Suprapubic skin (tissue), 4 donors: Measurements from ENCODE around the gene DDX51. TPM values are rescaled to one million over a fixed set of nuclear protein-coding genes. Genes with fewer than 3 reads are reported as not detected.

Experiments used
- DNase-seq, 2 donors: peaks; one replicate each; pipeline ENCODE4 v3.0.0-alpha.2; 2019; ENCODE audit warnings: low spot score in 2 of 2
- H3K27ac ChIP-seq: fragments of 200-600 bp; sonication (generic); one replicate; pipeline ENCODE4 v1.5.1; 2019
- H3K27me3 ChIP-seq: fragments of 200-600 bp; sonication (generic); one replicate; pipeline ENCODE4 v1.5.1; 2019
- H3K36me3 ChIP-seq: fragments of 200-600 bp; sonication (generic); one replicate; pipeline ENCODE4 v1.5.1; 2019
- H3K4me1 ChIP-seq: fragments of 200-600 bp; sonication (generic); one replicate; pipeline ENCODE4 v1.5.1; 2019
- H3K4me3 ChIP-seq: fragments of 200-600 bp; sonication (generic); one replicate; pipeline ENCODE4 v1.5.1; 2019; ENCODE audit warnings: mild to moderate bottlenecking
- H3K9me3 ChIP-seq: fragments of 200-600 bp; sonication (generic); one replicate; pipeline ENCODE4 v1.5.1; 2019
- EP300 ChIP-seq: sonication (generic); formaldehyde crosslinking; IDR thresholded peaks from one replicate; pipeline ENCODE4 v1.6.1; 2017; ENCODE audit warnings: antibody characterized with exemption
- POLR2A ChIP-seq, 2 donors: fragments of 450-650 bp; IDR thresholded peaks; one replicate each; pipeline ENCODE4 v1.6.1; 2017; ENCODE audit warnings: antibody characterized with exemption in 2 of 2, mild to moderate bottlenecking in 2 of 2, moderate library complexity in 2 of 2
- POLR2AphosphoS5 ChIP-seq, 3 donors: sonication (generic); formaldehyde crosslinking; IDR thresholded peaks; one replicate each; pipeline ENCODE4 v1.6.1; 2017; ENCODE audit warnings: antibody characterized with exemption in 3 of 3
- WGBS: methylation state at CpG from one replicate; pipeline ENCODE4 v1.1.5; 2018; 5-methylcytosine and 5-hydroxymethylcytosine counted together
- total RNA-seq, 4 donors: library from RNA; depleted of rRNA; stranded (reverse); fragments of >200 nt; gene quantifications; one replicate each; pipeline ENCODE4 v1.1.0, GENCODE V29; 2016
- TF ChIP-seq, protein P1 (sequence below), 2 donors: fragments of 200-600 bp in 1 of 2; fragments of 450-650 bp in 1 of 2; sonication (generic) in 1 of 2; IDR thresholded peaks; one replicate each; pipeline ENCODE4 v1.5.1; 2016 to 2019; ENCODE audit warnings: antibody characterized with exemption in 2 of 2, mild to moderate bottlenecking in 1 of 2, moderate library complexity in 1 of 2

Gene DDX51
- total RNA-seq, 4 donors from 2014 or later = 21.1 to 39.6 (median 23.7) TPM

DNA sequence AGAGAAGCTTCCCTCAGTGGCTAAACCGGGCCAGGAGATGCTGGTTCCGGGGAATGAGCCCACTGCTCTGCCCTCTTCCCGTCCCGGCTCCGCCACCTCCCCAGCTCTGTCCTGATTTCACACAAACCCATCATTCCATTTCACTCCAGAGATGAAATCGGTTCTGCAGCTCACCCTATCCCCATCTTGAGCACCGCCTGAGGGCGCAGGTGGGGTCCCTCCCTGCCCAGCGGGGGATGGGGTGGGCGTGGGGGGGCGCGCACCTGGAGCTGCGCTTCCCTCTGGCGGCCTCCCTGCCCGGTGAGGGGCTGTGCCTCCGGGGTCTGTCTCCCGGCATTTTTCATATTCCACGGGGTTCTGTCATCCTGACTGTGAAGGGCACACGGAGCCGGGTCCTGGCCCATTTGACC lies 44.8 kb upstream of the DDX51 start:
- TF ChIP-seq POLR2A (IDR thresholded peaks at IDR 0.05) = no peak
- no peak for TF ChIP-seq EP300
- TF ChIP-seq POLR2AphosphoS5 (IDR thresholded peaks at IDR 0.05) = no peak
- TF ChIP-seq, protein P1, sequence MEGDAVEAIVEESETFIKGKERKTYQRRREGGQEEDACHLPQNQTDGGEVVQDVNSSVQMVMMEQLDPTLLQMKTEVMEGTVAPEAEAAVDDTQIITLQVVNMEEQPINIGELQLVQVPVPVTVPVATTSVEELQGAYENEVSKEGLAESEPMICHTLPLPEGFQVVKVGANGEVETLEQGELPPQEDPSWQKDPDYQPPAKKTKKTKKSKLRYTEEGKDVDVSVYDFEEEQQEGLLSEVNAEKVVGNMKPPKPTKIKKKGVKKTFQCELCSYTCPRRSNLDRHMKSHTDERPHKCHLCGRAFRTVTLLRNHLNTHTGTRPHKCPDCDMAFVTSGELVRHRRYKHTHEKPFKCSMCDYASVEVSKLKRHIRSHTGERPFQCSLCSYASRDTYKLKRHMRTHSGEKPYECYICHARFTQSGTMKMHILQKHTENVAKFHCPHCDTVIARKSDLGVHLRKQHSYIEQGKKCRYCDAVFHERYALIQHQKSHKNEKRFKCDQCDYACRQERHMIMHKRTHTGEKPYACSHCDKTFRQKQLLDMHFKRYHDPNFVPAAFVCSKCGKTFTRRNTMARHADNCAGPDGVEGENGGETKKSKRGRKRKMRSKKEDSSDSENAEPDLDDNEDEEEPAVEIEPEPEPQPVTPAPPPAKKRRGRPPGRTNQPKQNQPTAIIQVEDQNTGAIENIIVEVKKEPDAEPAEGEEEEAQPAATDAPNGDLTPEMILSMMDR (IDR thresholded peaks at IDR 0.05) = no peak

DNA sequence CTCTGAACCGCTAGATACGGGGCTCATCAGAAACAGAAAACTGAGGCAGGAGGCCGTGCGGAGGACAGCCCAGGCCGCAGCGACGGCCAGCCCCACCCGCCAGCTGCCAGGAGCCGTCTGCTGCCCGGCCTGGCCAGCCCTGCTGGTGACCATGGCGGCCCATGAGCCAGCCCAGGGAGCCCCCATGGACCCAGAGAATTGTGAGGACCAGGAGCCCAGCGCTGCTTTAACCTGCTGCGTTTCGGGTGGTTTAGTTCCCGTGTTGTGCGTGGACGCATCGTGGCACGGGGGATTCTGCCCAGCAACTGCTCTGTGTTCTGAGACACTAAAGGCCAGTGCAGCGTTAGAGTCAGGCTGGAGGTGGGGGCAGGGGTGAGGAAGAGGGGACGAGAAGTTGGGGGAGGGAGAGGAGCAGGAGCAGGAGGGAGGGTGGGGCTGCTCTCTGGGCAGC lies 44.4 kb upstream of the DDX51 start:
- Histone ChIP-seq H3K36me3 (no peaks in the 10 kb centered on the region), H3K27ac (no peak overlapping the region), H3K4me3 (no peak overlapping the region)

More for the DNA sequence above, 44.8 kb upstream of the DDX51 start:
- DNase-seq = no peak
- WGBS = 27% methylated on average over 16 of the region's 20 CpGs
- H3K4me1 ChIP-seq = peaks cover 13% of the 10 kb centered on the region
- H3K27ac ChIP-seq = no peak overlapping the region
- H3K4me3 ChIP-seq = peak overlapping the region; percentile 55
- peaks cover 12% of the 10 kb centered on the region for H3K27me3 ChIP-seq
- H3K9me3 ChIP-seq = no peaks in the 10 kb centered on the region
- no peaks in the 10 kb centered on the region for H3K36me3 ChIP-seq

DNA sequence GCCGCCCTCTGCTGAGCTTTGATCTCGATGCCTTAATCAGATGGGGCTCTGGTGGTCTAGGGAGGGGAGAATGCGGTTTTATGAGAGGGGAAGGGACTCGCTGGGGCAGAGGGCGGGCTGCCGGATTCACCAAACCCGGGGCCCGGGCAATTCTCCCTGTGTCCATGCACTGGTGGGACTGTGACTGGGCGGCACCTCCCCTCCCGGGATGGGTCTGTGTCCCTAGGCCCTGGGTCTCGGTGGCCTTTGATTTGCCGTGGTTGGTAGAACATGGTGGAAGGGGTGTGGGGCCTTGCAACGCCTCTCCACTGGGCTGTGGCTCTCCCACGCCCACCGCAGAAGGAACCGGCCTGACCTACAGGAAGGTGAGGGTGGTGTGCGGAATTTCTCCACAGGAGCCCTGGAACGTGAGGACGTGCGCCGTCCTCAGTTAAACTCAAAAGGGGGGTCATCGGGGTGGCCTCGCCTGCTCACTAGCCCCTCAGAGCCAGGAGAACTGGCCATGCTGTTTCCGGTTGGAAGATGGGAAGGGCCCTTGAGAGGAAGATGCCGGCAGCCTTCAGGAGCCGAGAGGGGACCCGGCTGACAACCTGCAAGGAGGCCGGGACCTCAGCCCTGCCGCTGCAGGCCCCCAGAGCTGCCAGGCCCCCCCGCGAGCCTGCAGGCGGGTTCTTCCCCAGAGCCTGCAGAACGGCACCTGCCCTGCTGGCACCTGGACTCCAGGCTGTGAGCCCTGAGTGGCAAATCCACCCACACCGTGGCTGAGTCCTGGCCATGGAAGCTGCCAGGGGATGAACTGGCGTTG lies 43.7 kb upstream of the DDX51 start:
- peaks cover 13% of the 10 kb centered on the region for H3K4me1 ChIP-seq
- DNase-seq = no peak
- H3K36me3 ChIP-seq = no peaks in the 10 kb centered on the region
- peaks cover 15% of the 10 kb centered on the region for H3K27me3 ChIP-seq
- H3K27ac ChIP-seq = no peak overlapping the region
- no peak overlapping the region for H3K4me3 ChIP-seq
- no peaks in the 10 kb centered on the region for H3K9me3 ChIP-seq
- no peak for TF ChIP-seq POLR2AphosphoS5 (IDR thresholded peaks at IDR 0.05)
- no peak for TF ChIP-seq EP300
- TF ChIP-seq, protein P1 (IDR thresholded peaks at IDR 0.05) = no peak
- WGBS = 91% methylated on average over 8 of the region's 35 CpGs

More for the DNA sequence above, 44.4 kb upstream of the DDX51 start:
- 89% methylated on average over 8 of the region's 21 CpGs for WGBS
- H3K27me3 ChIP-seq = peaks cover 12% of the 10 kb centered on the region
- TF ChIP-seq, protein P1 (IDR thresholded peaks at IDR 0.05) = no peak
- no peak for TF ChIP-seq EP300
- no peak for TF ChIP-seq POLR2AphosphoS5 (IDR thresholded peaks at IDR 0.05)
- no peak for TF ChIP-seq POLR2A (IDR thresholded peaks at IDR 0.05)
- no peaks in the 10 kb centered on the region for H3K9me3 ChIP-seq
- DNase-seq = no peak
- peaks cover 13% of the 10 kb centered on the region for H3K4me1 ChIP-seq

DNA sequence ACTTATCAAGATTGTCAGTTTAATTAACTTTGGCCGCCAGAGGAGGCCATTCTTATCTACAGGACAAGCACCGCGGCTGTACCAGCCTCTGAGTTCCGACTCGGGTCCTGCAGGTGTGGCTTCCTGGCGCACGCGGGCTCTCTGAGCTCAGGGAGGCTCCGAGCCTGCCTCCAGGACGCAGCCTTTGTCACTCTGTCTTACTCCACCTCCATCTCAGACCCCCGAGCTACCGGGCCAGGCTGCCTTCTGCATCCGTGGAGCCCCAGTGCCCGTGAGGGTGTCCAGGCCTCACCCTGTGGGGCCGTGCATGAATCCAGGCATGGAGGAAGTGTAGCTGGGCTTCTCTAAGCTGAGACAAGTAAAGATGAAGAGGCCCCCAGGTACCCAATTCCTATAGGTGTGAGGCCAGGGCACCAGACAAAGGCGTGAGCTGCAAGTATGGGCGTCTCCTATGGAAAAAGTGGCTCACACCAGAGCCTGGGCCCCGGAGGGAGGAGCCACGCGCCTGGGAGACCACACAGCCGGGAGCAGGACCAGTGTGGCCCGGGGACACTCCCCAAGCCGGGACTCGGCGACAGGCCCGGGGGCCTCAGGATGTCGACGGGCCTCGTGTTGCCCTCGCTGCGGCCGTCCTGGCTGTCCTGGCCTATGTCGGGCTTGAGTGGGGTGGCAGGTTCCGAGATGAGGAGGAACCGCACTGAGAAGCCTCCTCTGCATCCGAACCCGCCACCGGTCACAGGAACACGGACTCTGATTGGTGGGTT lies 42.9 kb upstream of the DDX51 start:
- H3K27me3 ChIP-seq = peaks cover 21% of the 10 kb centered on the region
- WGBS = 93% methylated on average over 12 of the region's 39 CpGs

More for the DNA sequence above, 42.9 kb upstream of the DDX51 start:
- Histone ChIP-seq H3K27ac (no peak overlapping the region), H3K9me3 (no peaks in the 10 kb centered on the region), H3K4me1 (peaks cover 13% of the 10 kb centered on the region), H3K4me3 (no peak overlapping the region), H3K36me3 (no peaks in the 10 kb centered on the region)
- TF ChIP-seq POLR2AphosphoS5 (IDR thresholded peaks at IDR 0.05) (no peak), POLR2A (IDR thresholded peaks at IDR 0.05) (no peak), EP300 (no peak)
- TF ChIP-seq, protein P1 (IDR thresholded peaks at IDR 0.05) = no peak
- DNase-seq = no peak
